SK-N-SH (cell line): ENCODE data around the gene POC1B. TPM values are rescaled to one million over a fixed set of nuclear protein-coding genes. Genes with fewer than 3 reads are reported as not detected.

Source experiments
- CTCF ChIA-PET: fragments of 300-600, 350-600 bp; formaldehyde crosslinking; extraction: SDS; loops from one replicate; lab custom pipeline; 2021; lab: Yijun Ruan, JAX
- POLR2A ChIA-PET: fragments of 350-600 bp; sonication (Branson Sonifier 250); formaldehyde crosslinking; extraction: SDS; loops from one replicate; lab custom pipeline; 2020; ENCODE audit warnings: antibody characterized with exemption, inconsistent platforms; lab: Yijun Ruan, JAX
- DNase-seq: peaks from one replicate; pipeline ENCODE4 v3.0.0; 2012
- H2AFZ ChIP-seq: fragments of 200-600 bp; sonication (generic); 2 replicates; pipeline ENCODE4 v1.8.1; 2016; ENCODE audit warnings: antibody characterized with exemption, mild to moderate bottlenecking, low read depth
- H3F3A ChIP-seq: fragments of 200-600 bp; sonication (generic); replicated peaks from 2 replicates; pipeline ENCODE3; 2016; ENCODE audit warnings: antibody characterized with exemption, mild to moderate bottlenecking; ENCODE audit not compliant: insufficient read depth
- H3K27ac ChIP-seq, 2 experiments: fragments of 200-500 bp in 1 of 2; fragments of 200-600 bp in 1 of 2; sonication (Bioruptor generic) in 1 of 2; sonication (generic), shearing (Covaris generic) in 1 of 2; 2 replicates each; pipeline versions ENCODE4 v1.5.1 to v1.6.1; 2014 to 2016; ENCODE audit warnings: low read depth in 2 of 2, inconsistent platforms in 1 of 2, low read length in 1 of 2, mild to moderate bottlenecking in 1 of 2, mixed read lengths in 1 of 2
- H3K27me3 ChIP-seq: fragments of 200-600 bp; sonication (generic), shearing (Covaris generic); 2 replicates; pipeline ENCODE4 v1.6.1; 2016; ENCODE audit warnings: mixed run types; ENCODE audit not compliant: insufficient read depth
- H3K36me3 ChIP-seq, 2 experiments: fragments of 200-500 bp in 1 of 2; fragments of 200-600 bp in 1 of 2; sonication (Bioruptor generic) in 1 of 2; sonication (generic) in 1 of 2; replicated peaks in 1 of 2; 2 replicates each; pipeline versions ENCODE3 to v1.5.1; 2014 to 2016; ENCODE audit warnings: low read length in 1 of 2, mild to moderate bottlenecking in 1 of 2; ENCODE audit not compliant: insufficient read depth in 2 of 2, control insufficient read depth in 1 of 2
- H3K4me1 ChIP-seq, 2 experiments: fragments of 200-500 bp in 1 of 2; fragments of 200-600 bp in 1 of 2; sonication (Bioruptor generic) in 1 of 2; sonication (generic), shearing (Covaris generic) in 1 of 2; 2 replicates each; pipeline versions ENCODE4 v1.5.1 to v1.6.1; 2014 to 2016; ENCODE audit warnings: low read depth in 1 of 2, low read length in 1 of 2, mixed run types in 1 of 2; ENCODE audit not compliant: insufficient read depth in 2 of 2, control insufficient read depth in 1 of 2
- H3K4me2 ChIP-seq: fragments of 200-600 bp; sonication (generic), shearing (Covaris generic); 2 replicates; pipeline ENCODE4 v1.6.1; 2017; ENCODE audit warnings: mixed run types
- H3K4me3 ChIP-seq, 2 experiments: fragments of 200-500 bp in 1 of 2; fragments of 200-600 bp in 1 of 2; sonication (Bioruptor generic) in 1 of 2; sonication (generic), shearing (Covaris generic) in 1 of 2; 2 replicates each; pipeline versions ENCODE4 v1.5.1 to v1.8.1; 2014 to 2016; ENCODE audit warnings: low read depth in 2 of 2, inconsistent platforms in 1 of 2, low read length in 1 of 2, mild to moderate bottlenecking in 1 of 2, mixed read lengths in 1 of 2, moderate library complexity in 1 of 2
- H3K79me2 ChIP-seq: fragments of 200-600 bp; sonication (generic); 2 replicates; pipeline ENCODE4 v1.8.1; 2017; ENCODE audit warnings: mild to moderate bottlenecking; ENCODE audit not compliant: insufficient read depth
- H3K9ac ChIP-seq: fragments of 200-600 bp; sonication (generic); 2 replicates; pipeline ENCODE4 v1.6.1; 2017; ENCODE audit warnings: mixed run types
- H3K9me2 ChIP-seq: fragments of 200-600 bp; sonication (generic); 2 replicates; pipeline ENCODE4 v1.6.1; 2017; ENCODE audit warnings: mixed run types
- H3K9me3 ChIP-seq: fragments of 200-600 bp; sonication (generic); 2 replicates; pipeline ENCODE4 v1.6.1; 2017; ENCODE audit warnings: mixed run types, mild to moderate bottlenecking, moderate library complexity
- H4K20me1 ChIP-seq: fragments of 200-600 bp; sonication (generic); 2 replicates; pipeline ENCODE4 v1.6.1; 2017; ENCODE audit warnings: mild to moderate bottlenecking, mixed run types; ENCODE audit not compliant: insufficient read depth
- EP300 ChIP-seq, 2 experiments: IDR thresholded peaks; 2 replicates each; pipeline versions ENCODE4 v1.4.0 to v1.6.1; 2012; ENCODE audit warnings: borderline replicate concordance in 1 of 2, low read depth in 1 of 2, low read length in 1 of 2
- EZH2phosphoT487 ChIP-seq: fragments of 200-600 bp; sonication (generic); IDR thresholded peaks from 2 replicates; pipeline ENCODE4 v1.6.1; 2017; ENCODE audit warnings: low read depth, mixed run types, mild to moderate bottlenecking, antibody characterized with exemption, moderate library complexity, borderline replicate concordance
- FOSL2 ChIP-seq: IDR thresholded peaks from 2 replicates; pipeline ENCODE4 v1.4.0; 2012; ENCODE audit warnings: low read depth, mild to moderate bottlenecking, moderate library complexity, borderline replicate concordance
- FOXJ3 ChIP-seq: sonication (generic); formaldehyde crosslinking; IDR thresholded peaks from 2 replicates; pipeline ENCODE4 v1.5.1; 2020; ENCODE audit warnings: mild to moderate bottlenecking, missing genetic modification reagents
- GABPA ChIP-seq: IDR thresholded peaks from 2 replicates; pipeline ENCODE4 v1.4.0; 2012; ENCODE audit warnings: low read depth, mild to moderate bottlenecking
- GATA2 ChIP-seq: sonication (generic); formaldehyde crosslinking; IDR thresholded peaks from 2 replicates; pipeline ENCODE4 v1.5.0; 2020; ENCODE audit warnings: mild to moderate bottlenecking, missing genetic modification reagents
- MEF2A ChIP-seq: IDR thresholded peaks from 2 replicates; pipeline ENCODE4 v1.4.0; 2012; ENCODE audit warnings: low read depth, borderline replicate concordance
- MXI1 ChIP-seq: IDR thresholded peaks from 2 replicates; pipeline ENCODE4 v1.6.1; 2012; ENCODE audit warnings: mild to moderate bottlenecking, low read depth, low read length, improper control_type of control experiment
- POLR2AphosphoS5 ChIP-seq: IDR thresholded peaks from 2 replicates; pipeline ENCODE4 v1.6.1; 2012; ENCODE audit warnings: low read depth, low read length
- RAD21 ChIP-seq: IDR thresholded peaks from 2 replicates; pipeline ENCODE4 v1.6.1; 2012; ENCODE audit warnings: mild to moderate bottlenecking, low read length
- RCOR1 ChIP-seq: fragments of 150-350 bp; IDR thresholded peaks from 2 replicates; pipeline ENCODE4 v1.6.1; 2017; ENCODE audit warnings: antibody characterized with exemption, low read length
- RFX5 ChIP-seq: IDR thresholded peaks from 2 replicates; pipeline ENCODE4 v1.6.1; 2012; ENCODE audit warnings: mild to moderate bottlenecking, improper control_type of control experiment, low read length
- SIN3A ChIP-seq: IDR thresholded peaks from 2 replicates; pipeline ENCODE4 v1.6.1; 2012; ENCODE audit warnings: low read depth, mild to moderate bottlenecking, low read length, moderate library complexity, borderline replicate concordance
- SMC3 ChIP-seq: IDR thresholded peaks from 2 replicates; pipeline ENCODE4 v1.6.1; 2012; ENCODE audit warnings: low read depth, low read length, improper control_type of control experiment
- YY1 ChIP-seq: IDR thresholded peaks from 2 replicates; pipeline ENCODE4 v1.4.0; 2012; ENCODE audit warnings: low read depth, mild to moderate bottlenecking
- WGBS: methylation state at CpG from one replicate; pipeline ENCODE4 v1.1.6; 2017; ENCODE audit warnings: low lambda C conversion rate; 5-methylcytosine and 5-hydroxymethylcytosine counted together
- polyA plus RNA-seq, 3 experiments: library from polyadenylated mRNA; depleted of rRNA; stranded (reverse); fragments of >200 nt; gene quantifications; 2 replicates each; pipeline ENCODE4 v1.2.3, GENCODE V29; 2012
- TF ChIP-seq, protein P1 (sequence below): IDR thresholded peaks from 2 replicates; pipeline ENCODE4 v1.4.0; 2012; ENCODE audit warnings: low read depth, borderline replicate concordance
- TF ChIP-seq, protein P2 (sequence below): fragments of 150-350 bp; IDR thresholded peaks from 2 replicates; pipeline ENCODE4 v1.6.1; 2016; ENCODE audit warnings: mild to moderate bottlenecking, low read depth, low read length
- TF ChIP-seq, protein P3 (sequence below): fragments of 150-350 bp; IDR thresholded peaks from 2 replicates; pipeline ENCODE4 v1.6.1; 2017; ENCODE audit warnings: antibody characterized with exemption, low read length, low read depth, borderline replicate concordance
- TF ChIP-seq, protein P4 (sequence below): IDR thresholded peaks from 2 replicates; pipeline ENCODE4 v1.4.0; 2012; ENCODE audit warnings: low read depth, borderline replicate concordance
- TF ChIP-seq, protein P5 (sequence below): fragments of 200-600 bp; sonication (generic); IDR thresholded peaks from 2 replicates; pipeline ENCODE4 v1.6.1; 2017; ENCODE audit warnings: antibody characterized with exemption, mild to moderate bottlenecking, moderate library complexity

Gene POC1B
- polyA plus RNA-seq, 1 of the 3 experiments (the other 2 are of a cell fraction), result 4.0 TPM

DNA sequence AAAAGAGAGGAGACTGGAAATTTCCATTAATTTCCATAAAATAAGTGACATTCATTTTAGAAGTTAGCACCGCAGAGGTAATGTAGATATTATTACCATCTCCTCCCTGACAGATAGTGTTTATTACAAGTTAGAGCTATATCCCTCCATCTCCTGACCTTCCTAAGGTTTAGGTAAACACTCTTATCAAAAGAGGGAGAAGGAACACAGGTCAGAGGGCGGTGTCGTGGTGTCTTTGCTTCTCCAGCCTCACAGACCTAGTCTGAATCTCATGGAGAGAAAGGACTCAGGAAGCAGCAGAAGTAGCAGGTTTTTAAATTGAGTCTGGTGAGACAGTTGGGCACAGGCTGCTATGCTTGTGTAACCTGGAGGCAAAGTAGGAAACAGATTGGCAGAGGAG is 11.5 kb upstream of the POC1B start:
- WGBS, result 96% methylated on average over 3 of the region's 3 CpGs
- Histone ChIP-seq H3K9me3 (no peaks in the 10 kb centered on the region), H3K36me3 (no peaks in the 10 kb centered on the region), H4K20me1 (no peaks in the 10 kb centered on the region; the same call in 1 of the 2 replicates), H3K9me2 (no peaks in the 10 kb centered on the region), H2AFZ (no peak overlapping the region), H3K27me3 (no peaks in the 10 kb centered on the region), H3K4me2 (no peak overlapping the region), H3K9ac (no peak overlapping the region), H3F3A (no peaks in the 10 kb centered on the region), H3K4me1 (no peaks in the 10 kb centered on the region; a peak in 1 of 4 replicates), H3K79me2 (no peaks in the 10 kb centered on the region), H3K4me3 (no peak overlapping the region), H3K27ac (no peak overlapping the region)
- TF ChIP-seq, protein P1, sequence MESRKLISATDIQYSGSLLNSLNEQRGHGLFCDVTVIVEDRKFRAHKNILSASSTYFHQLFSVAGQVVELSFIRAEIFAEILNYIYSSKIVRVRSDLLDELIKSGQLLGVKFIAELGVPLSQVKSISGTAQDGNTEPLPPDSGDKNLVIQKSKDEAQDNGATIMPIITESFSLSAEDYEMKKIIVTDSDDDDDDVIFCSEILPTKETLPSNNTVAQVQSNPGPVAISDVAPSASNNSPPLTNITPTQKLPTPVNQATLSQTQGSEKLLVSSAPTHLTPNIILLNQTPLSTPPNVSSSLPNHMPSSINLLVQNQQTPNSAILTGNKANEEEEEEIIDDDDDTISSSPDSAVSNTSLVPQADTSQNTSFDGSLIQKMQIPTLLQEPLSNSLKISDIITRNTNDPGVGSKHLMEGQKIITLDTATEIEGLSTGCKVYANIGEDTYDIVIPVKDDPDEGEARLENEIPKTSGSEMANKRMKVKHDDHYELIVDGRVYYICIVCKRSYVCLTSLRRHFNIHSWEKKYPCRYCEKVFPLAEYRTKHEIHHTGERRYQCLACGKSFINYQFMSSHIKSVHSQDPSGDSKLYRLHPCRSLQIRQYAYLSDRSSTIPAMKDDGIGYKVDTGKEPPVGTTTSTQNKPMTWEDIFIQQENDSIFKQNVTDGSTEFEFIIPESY, result no peak
- no peak for TF ChIP-seq FOSL2
- no peak for TF ChIP-seq EZH2phosphoT487
- no peak for TF ChIP-seq RCOR1
- TF ChIP-seq POLR2AphosphoS5, result no peak
- no peak for TF ChIP-seq YY1
- no peak for TF ChIP-seq MXI1
- TF ChIP-seq FOXJ3, result no peak
- TF ChIP-seq, protein P2, sequence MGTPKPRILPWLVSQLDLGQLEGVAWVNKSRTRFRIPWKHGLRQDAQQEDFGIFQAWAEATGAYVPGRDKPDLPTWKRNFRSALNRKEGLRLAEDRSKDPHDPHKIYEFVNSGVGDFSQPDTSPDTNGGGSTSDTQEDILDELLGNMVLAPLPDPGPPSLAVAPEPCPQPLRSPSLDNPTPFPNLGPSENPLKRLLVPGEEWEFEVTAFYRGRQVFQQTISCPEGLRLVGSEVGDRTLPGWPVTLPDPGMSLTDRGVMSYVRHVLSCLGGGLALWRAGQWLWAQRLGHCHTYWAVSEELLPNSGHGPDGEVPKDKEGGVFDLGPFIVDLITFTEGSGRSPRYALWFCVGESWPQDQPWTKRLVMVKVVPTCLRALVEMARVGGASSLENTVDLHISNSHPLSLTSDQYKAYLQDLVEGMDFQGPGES, result no peak
- no peak for TF ChIP-seq RFX5
- TF ChIP-seq MEF2A, result no peak
- TF ChIP-seq GABPA, result no peak
- TF ChIP-seq RAD21, result no peak
- TF ChIP-seq SIN3A, result no peak
- TF ChIP-seq, protein P3, sequence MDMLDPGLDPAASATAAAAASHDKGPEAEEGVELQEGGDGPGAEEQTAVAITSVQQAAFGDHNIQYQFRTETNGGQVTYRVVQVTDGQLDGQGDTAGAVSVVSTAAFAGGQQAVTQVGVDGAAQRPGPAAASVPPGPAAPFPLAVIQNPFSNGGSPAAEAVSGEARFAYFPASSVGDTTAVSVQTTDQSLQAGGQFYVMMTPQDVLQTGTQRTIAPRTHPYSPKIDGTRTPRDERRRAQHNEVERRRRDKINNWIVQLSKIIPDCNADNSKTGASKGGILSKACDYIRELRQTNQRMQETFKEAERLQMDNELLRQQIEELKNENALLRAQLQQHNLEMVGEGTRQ, result no peak
- no peak for DNase-seq
- ChIA-PET CTCF (no interaction called here), POLR2A (no interaction called here)

DNA sequence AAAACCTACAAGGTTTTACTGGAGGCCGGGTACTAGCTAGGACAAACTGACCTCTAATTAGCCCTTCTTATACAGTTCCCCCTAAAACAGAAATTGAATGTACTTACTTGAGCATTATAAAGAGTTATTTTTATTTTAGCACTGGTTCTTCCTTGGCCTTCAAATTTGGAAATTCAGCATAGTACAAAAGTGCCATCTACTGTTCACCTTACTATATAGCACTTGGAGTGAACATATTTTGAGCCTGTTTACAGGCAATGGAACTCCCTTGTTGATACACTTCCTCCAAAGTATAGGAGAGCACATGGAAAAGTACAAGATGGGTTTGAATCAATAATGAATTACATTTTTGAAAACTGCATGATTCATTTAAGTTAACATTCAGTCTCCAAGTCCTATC is 3.9 kb upstream of the POC1B start:
- WGBS, result 43% methylated on average over 1 of the region's 1 CpG
- CTCF ChIA-PET, result interaction anchor here (0.6 to 11.5 kb wide), 19 partner anchors 10 to 1418 kb away, joined by 3 to 172 read pairs (median 4); no protein-coding TSS in a partner anchor
- peaks cover 0 to 5% of the 10 kb centered on the region in 2 experiments; a peak in 2 of 4 replicates for H3K4me1 ChIP-seq

More for the DNA sequence above, 3.9 kb upstream of the POC1B start:
- peak; percentile 69 for DNase-seq
- no peaks in the 10 kb centered on the region; the same call in 1 of the 2 replicates for H4K20me1 ChIP-seq
- peaks cover 9% of the 10 kb centered on the region for H3K79me2 ChIP-seq
- no peak overlapping the region for H2AFZ ChIP-seq
- H3K27me3 ChIP-seq, result no peaks in the 10 kb centered on the region
- H3K4me2 ChIP-seq, result no peak overlapping the region
- H3K9me3 ChIP-seq, result no peaks in the 10 kb centered on the region
- H3F3A ChIP-seq, result peaks cover 4% of the 10 kb centered on the region
- H3K9me2 ChIP-seq, result no peaks in the 10 kb centered on the region
- no peak overlapping the region for H3K9ac ChIP-seq
- TF ChIP-seq RAD21 (peak; percentile 91), GATA2 (CRISPR knock-in tag) (no peak), EP300 (IDR thresholded peaks at IDR 0.05; ENCODE audit: borderline replicate concordance in 1 of 2, low read depth in 1 of 2, low read length in 1 of 2) (no peak), MEF2A (no peak), FOXJ3 (no peak), SMC3 (peak; percentile 83), SIN3A (no peak), POLR2AphosphoS5 (no peak)
- TF ChIP-seq, protein P4, sequence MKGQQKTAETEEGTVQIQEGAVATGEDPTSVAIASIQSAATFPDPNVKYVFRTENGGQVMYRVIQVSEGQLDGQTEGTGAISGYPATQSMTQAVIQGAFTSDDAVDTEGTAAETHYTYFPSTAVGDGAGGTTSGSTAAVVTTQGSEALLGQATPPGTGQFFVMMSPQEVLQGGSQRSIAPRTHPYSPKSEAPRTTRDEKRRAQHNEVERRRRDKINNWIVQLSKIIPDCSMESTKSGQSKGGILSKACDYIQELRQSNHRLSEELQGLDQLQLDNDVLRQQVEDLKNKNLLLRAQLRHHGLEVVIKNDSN, result no peak
- TF ChIP-seq, protein P3, result no peak
- TF ChIP-seq, protein P5, sequence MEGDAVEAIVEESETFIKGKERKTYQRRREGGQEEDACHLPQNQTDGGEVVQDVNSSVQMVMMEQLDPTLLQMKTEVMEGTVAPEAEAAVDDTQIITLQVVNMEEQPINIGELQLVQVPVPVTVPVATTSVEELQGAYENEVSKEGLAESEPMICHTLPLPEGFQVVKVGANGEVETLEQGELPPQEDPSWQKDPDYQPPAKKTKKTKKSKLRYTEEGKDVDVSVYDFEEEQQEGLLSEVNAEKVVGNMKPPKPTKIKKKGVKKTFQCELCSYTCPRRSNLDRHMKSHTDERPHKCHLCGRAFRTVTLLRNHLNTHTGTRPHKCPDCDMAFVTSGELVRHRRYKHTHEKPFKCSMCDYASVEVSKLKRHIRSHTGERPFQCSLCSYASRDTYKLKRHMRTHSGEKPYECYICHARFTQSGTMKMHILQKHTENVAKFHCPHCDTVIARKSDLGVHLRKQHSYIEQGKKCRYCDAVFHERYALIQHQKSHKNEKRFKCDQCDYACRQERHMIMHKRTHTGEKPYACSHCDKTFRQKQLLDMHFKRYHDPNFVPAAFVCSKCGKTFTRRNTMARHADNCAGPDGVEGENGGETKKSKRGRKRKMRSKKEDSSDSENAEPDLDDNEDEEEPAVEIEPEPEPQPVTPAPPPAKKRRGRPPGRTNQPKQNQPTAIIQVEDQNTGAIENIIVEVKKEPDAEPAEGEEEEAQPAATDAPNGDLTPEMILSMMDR, result peak; percentile 80
- no peak overlapping the region; a peak in 1 of 4 replicates for H3K4me3 ChIP-seq
- no peak overlapping the region for H3K27ac ChIP-seq
- H3K36me3 ChIP-seq, result no peaks in the 10 kb centered on the region
- POLR2A ChIA-PET, result no interaction called here
